HG02798 (cell line): ENCODE measurements around the gene BBX.
A peak's percentile ranks its signal among the peaks of the same experiment; 100 is the strongest.
"Not testable (repeated sequence)": the region's sequence is repeated elsewhere in the genome, so short reads cannot be mapped to it uniquely, and the experiment has no call there.

Experiments
- ATAC-seq: cut with Tn5 transposase; IDR thresholded peaks from one replicate; pipeline ENCODE4 v1.9.1; 2021; ENCODE audit warnings: mild to moderate bottlenecking; ENCODE audit not compliant: unreplicated experiment, poor library complexity

The BBX gene

GRCh38 chr3:107676469-107677309, 153.9 kb downstream of the BBX start:
- ATAC-seq = no peak

GRCh38 chr3:107679921-107680320, 157.2 kb downstream of the BBX start:
- ATAC-seq = no peak

GRCh38 chr3:107680698-107681097, 157.9 kb downstream of the BBX start:
- ATAC-seq = no peak

GRCh38 chr3:107681396-107681795, 158.6 kb downstream of the BBX start:
- ATAC-seq = no peak

- no peak for ATAC-seq
Measured at GRCh38 chr3:107682580-107682979, 159.8 kb downstream of the BBX start.

- no peak for ATAC-seq
Measured at GRCh38 chr3:107683447-107683846, 160.7 kb downstream of the BBX start.

- ATAC-seq = no peak
Measured at GRCh38 chr3:107684431-107684925, 161.7 kb downstream of the BBX start.

- ATAC-seq = no peak
Measured at GRCh38 chr3:107685383-107685782, 162.6 kb downstream of the BBX start.

- ATAC-seq = no peak
Measured at GRCh38 chr3:107687056-107687581, 164.4 kb downstream of the BBX start.

GRCh38 chr3:107689355-107689754, 166.6 kb downstream of the BBX start:
- ATAC-seq = no peak

- peak; percentile 80 for ATAC-seq
Measured at GRCh38 chr3:107690522-107691138, 167.9 kb downstream of the BBX start.

- not testable (repeated sequence) for ATAC-seq
Measured at GRCh38 chr3:107691984-107692383, 169.2 kb downstream of the BBX start.

GRCh38 chr3:107697348-107697747, 174.6 kb downstream of the BBX start:
- not testable (repeated sequence) for ATAC-seq

- not testable (repeated sequence) for ATAC-seq
Measured at GRCh38 chr3:107697855-107698254, 175.1 kb downstream of the BBX start.

- ATAC-seq = no peak
Measured at GRCh38 chr3:107699682-107700081, 176.9 kb downstream of the BBX start.

GRCh38 chr3:107701299-107701698, 178.5 kb downstream of the BBX start:
- no peak for ATAC-seq

- no peak for ATAC-seq
Measured at GRCh38 chr3:107704477-107704876, 181.7 kb downstream of the BBX start.

- ATAC-seq = no peak
Measured at GRCh38 chr3:107705046-107705445, 182.3 kb downstream of the BBX start.

- no peak for ATAC-seq
Measured at GRCh38 chr3:107710851-107711250, 188.1 kb downstream of the BBX start.

GRCh38 chr3:107716734-107717133, 194.0 kb downstream of the BBX start:
- no peak for ATAC-seq

- ATAC-seq = no peak
Measured at GRCh38 chr3:107718547-107718946, 195.8 kb downstream of the BBX start.
